Ecto neural progenitor cell (in vitro differentiated cells): ENCODE measurements around the gene RUNX2.

Experiments used
- DNase-seq: peaks from one replicate; pipeline ENCODE4 v3.0.0-alpha.2; 2018; ENCODE audit warnings: low spot score

The RUNX2 gene

DNA sequence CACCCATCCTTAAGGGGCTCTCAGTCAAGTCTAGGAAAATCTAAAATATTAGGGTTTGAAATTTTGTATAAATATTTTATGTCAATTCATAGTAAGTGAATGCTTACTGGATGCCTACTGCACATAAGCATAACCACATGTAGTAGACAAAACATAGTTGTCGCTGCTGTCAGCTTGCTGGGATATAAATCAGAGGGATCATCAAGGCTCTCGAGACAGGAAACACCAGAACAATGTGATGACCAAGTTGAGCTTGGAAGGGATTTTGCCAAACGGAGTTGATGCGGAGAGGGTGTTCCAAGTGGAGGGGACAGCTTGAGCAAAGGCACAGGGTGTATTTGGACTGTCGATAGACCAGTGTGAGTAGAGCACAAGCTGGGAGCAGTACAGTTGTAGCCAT is 155.4 kb downstream of the RUNX2 start:
- no peak for DNase-seq

GRCh38 chr6:45486736-45487135 is 158.6 kb downstream of the RUNX2 start:
- no peak for DNase-seq

DNA sequence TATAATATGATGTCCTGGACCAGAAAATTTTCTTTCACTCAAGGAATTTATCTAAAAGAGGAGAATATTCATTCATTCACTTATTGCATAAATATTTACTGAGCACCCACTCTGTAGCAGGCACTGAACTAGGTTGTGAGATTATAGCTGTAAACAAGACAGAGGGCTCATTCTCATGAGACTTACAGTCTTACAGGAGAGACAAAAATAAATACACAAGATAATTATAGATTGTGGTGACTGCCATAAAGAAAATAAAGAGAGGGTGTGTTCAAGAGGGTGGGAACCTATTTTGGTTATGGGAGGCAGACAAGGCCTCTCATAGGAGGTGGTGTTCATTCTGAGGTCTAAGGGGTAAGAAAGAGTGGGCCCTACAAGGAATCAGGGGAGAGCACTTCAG is 159.5 kb downstream of the RUNX2 start:
- DNase-seq, result no peak

DNA sequence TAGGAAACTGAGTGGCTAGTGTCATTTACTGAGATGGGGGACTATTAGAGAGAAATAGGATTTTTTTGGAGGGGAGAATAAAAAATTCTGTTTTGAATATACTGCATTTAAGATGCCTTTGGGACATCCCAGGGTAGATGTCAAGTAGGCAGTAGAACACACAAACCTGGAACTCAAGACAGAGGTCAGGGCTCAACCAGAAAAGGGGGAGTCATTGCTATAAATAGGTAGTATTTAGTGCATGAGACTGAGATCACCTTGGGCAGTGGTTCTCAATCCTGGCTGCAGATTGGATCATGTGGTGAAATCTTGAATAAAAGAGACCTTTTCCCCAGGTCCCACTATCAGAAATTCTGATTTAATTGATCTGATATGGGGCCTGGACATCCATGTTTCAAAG is 160.1 kb downstream of the RUNX2 start:
- DNase-seq, result no peak

DNA sequence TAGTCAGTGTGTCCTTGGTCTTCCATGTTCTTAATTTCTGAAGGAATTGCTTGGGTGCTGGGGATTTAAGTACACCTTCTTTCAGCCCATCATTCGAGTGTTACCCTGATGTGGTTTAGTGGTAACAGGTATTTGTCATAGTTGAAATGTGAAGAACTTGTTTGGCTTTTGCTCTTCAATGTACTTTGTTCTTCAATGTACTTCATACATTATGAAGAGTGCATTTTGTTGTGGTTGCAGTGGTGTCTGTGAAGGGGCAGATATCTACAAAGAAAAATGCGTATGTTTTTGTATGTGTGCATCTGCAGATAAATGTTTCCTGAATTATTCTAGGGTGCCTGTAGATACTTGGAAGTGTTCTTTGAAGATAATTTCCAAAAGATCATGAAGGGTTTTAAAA is 160.8 kb downstream of the RUNX2 start:
- no peak for DNase-seq

GRCh38 chr6:45491048-45491735 is 163.1 kb downstream of the RUNX2 start:
- no peak for DNase-seq

- DNase-seq, result no peak
These were observed 163.7 kb downstream of the RUNX2 start for GRCh38 chr6:45491874-45492273.

DNA sequence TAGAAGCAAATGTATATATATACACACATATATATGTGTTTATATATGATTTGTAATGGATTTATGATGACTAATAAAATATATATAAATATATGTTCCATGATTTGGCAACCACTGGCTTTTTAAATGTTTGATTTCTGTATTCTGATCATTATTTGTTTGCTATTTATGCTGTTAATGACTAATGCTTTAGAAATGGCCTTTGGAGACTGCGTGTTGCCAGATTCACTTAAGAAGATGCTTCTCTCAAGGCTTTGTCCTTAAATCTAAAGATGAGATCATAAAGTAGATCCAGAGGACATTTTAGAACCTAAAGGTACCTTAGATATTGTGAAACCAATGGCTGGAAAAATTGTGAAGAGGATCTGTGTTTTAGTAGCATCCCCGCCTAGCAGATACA is 165.6 kb downstream of the RUNX2 start:
- DNase-seq, result no peak

DNA sequence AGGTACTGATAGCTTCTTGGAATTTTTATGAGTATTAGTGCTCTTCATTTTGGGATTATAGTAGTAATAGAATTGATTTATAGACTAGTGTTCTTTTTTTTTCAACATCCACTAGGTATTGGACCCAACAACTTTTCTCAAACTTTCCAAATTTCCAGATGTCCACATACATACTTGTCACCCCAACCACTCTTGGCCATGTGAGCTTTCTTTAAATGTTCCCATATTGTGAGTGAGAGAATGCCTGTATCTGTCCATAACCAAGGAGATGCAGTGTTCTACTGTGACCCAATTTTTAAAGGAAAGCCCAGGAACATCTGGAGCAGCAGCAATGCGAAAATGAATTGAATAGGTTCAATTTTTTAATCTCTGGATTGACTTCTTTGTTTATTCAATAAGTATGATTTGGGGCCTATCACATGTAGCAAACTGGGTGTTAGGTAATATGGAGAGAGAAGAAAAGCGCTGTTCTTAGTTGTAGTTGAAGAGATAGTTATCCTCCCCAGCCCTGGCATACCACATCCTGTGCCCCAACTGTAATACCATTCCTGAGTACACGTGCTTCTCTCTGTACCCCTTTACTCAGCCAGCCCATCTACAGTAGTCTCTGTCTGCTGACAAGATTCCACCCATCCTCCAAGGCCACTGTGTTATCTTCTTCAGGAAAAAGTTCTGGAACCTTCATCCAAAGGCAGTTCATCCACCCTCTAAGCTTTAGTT is 166.4 kb downstream of the RUNX2 start:
- no peak for DNase-seq

DNA sequence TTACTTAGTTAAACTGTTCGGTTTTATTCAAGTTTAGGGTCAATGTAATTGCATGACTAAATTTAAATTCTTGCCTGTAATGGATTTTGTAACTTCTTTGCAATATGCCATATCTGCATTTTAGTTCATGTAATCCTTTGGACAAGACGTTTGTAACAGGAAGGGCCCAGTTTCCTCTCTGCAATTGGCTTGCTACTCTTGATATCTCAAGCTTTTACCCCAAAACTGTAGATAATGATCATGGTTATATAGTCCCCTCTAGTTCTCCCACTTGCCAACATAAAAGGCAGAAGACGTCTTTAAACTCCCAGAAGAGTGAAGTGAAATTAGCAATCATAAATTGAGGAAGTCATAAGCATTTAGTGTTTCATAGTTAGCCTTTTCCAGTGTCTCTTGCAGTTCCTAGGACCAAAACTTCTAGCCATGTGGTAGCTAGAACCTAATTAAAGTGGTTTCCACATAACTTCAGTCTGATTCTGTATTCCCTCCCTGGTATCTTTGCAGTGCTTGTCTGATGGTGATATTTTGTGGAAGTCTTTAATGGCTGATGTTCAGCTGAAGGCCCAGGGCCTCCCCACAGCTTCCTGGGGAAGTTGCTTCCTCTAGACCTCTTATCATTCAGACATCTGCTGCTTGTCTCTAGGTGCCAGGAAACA is 167.4 kb downstream of the RUNX2 start:
- no peak for DNase-seq

DNA sequence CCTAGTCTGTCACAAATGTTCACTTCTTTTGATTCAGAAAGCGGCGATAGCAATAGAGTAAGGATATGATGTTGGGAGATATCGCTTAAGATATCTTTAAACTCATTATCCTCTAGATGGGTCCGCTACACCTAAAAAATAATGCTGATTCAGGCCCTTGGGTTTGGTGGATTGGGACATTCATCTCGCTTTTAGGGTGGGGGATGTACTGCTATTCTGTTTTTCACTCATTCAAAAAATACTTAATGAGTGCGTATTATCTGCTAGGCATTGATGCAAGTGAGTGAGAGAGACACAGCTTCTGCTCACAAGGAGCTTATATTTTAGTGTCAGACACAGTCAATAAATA is 167.9 kb downstream of the RUNX2 start:
- no peak for DNase-seq

GRCh38 chr6:45498591-45498990 is 170.5 kb downstream of the RUNX2 start:
- no peak for DNase-seq

DNA sequence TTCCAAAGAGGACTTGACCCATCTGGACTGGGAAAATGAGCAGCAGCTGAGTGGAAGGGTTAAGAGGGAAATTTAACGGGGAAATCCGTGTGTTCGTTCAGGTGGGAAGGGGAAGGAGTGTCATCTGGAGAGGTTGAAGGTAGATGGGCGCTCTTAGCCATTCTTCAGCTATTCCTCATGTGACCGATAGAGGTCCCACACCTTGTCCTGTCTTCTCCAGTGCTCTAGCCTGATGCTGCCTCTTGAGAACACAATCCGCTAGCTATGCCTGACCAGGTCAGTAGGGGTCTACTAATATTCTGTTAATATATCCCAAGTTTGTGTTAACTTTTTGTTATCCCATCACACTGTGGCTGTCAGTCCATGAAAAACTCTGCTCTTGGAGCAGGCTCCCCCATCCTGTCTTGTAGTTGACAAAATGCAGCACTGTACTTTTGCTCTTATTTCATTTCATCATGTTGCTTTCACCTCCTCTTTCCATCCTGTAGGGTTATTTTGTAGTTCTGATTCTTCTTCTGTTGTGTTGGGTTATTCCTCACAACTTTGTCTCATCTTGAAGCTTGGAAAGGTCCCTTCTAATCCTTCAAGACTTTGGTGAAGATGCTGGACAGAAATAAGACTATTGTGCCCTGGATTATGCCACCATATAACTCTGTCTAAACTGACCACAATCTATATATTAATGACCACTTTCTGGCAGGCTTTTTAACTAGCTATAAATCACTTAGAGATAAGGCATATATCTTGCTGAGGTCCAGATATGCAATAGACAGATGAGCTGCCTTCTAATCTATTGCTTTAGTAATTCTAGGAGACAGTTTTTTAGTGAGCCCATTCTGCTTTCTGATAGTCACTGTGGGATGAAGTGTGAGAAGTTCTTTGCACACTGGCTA is 173.0 kb downstream of the RUNX2 start:
- DNase-seq, result no peak

- no peak for DNase-seq
These were observed 174.3 kb downstream of the RUNX2 start for GRCh38 chr6:45502456-45502855.

GRCh38 chr6:45504947-45505346 is 176.8 kb downstream of the RUNX2 start:
- no peak for DNase-seq

GRCh38 chr6:45505470-45505869 is 177.3 kb downstream of the RUNX2 start:
- DNase-seq, result no peak

- DNase-seq, result no peak
These were observed 179.1 kb downstream of the RUNX2 start for GRCh38 chr6:45507186-45507585.

GRCh38 chr6:45509426-45509825 is 181.3 kb downstream of the RUNX2 start:
- DNase-seq, result no peak

DNA sequence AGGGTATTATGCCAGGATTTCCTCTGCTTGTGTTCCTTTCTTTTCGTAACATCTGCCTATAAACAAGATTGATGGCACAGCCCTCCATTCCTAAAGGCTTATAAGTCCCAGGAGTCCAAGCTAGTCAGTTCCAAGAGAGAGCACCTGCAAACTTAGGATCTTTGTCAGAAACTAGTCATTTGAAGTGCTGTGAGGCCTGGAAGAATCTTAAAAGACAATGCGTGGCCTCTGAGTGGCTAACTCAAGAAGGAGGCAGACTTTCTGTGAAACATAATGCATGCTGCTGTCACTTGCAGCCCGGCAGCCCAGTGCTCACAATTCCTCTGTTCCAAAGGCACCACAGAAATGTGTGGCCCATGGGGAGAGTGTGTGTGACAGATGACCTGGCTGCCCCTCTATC is 184.6 kb downstream of the RUNX2 start:
- DNase-seq, result no peak

- DNase-seq, result no peak
These were observed 185.1 kb downstream of the RUNX2 start for GRCh38 chr6:45513213-45513618.

DNA sequence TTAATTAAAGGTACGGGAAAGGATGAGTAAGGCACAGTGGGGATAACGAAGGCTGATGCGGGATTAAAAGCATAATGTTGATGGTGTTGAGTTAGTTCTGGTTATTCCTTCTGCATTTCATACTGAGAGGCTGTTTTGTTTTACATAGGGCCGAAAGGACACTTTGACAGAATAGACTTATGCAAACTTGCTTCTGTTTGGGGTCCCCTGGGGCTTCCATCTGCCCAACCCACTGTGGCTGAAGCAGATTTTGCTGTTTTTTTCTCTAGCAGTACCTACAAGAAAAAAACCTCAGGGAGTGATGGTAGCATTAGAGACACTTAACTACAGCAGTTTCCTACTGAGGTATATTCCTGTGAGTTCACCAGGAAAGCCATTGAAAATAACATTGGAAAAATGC is 185.7 kb downstream of the RUNX2 start:
- DNase-seq, result no peak

DNA sequence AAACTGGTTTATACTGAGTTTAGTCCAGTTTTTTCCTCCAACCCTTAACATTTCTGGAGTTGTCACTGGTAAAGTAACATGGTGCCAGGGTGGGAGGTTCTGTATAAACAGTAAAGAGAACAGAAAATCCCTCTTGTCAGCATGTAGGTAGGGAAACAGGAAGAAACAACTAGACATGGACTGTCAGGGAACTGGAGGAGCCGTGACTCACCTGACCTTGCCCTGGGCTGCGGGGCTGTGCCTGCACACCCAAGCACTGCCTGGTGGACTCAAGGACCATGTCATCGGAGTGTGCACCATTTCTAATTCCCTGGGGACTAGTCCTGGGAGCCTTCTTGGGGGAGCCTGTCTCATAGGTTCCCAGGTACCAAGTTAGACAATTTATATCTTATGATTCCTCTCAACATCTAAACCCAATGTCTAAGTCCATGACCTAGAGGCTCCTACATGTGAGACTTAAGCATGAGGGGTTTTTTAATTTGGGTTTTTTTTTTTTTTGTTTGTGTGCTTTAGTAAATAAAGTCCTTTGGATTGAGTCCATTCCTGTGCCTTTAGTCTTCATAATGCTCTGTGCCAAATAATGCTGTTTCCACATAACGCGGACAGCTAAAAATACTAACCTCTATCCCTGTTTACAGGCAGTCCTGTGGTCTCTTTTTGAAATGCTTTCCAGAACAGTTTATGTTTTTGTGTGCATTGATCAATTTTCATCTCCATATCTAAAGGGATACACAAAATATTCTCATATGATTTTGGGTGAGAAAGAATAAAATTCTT is 186.5 kb downstream of the RUNX2 start:
- DNase-seq, result no peak
